ENCODE measurements around the gene ADGRD2.

Gene ADGRD2

DNA sequence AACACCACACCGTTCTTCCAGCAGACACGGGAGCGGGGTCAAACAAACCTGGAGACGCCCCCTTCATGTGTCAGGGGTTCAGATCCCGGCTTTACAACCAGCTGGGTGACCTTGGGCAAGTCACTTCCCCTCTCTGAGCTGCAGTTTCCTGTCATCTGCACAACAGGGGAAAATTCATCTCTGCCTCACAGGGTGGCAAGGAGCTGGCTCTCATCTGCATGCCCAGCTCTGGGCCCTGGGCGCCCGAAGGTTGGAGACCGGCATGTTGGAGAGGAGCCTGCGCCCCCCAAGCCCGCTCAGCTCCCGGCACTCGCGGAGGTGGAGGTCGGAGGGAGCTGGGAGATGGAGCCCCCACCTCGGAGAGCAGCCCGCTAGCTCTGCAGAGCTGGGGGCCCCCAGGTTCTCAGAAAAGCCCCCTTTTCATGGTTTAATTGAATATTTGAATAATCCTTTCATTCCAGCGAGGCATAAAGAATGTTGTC lies 36.6 kb downstream of the ADGRD2 start:
- CTCF ChIA-PET, result no interaction called here
- POLR2A ChIA-PET, result no interaction called here
- TF ChIP-seq FOXM1 (IDR thresholded peaks at IDR 0.05; ENCODE audit: borderline replicate concordance), result no peak
- TF ChIP-seq NFRKB (IDR thresholded peaks at IDR 0.05), result no peak
- TF ChIP-seq, protein P1, sequence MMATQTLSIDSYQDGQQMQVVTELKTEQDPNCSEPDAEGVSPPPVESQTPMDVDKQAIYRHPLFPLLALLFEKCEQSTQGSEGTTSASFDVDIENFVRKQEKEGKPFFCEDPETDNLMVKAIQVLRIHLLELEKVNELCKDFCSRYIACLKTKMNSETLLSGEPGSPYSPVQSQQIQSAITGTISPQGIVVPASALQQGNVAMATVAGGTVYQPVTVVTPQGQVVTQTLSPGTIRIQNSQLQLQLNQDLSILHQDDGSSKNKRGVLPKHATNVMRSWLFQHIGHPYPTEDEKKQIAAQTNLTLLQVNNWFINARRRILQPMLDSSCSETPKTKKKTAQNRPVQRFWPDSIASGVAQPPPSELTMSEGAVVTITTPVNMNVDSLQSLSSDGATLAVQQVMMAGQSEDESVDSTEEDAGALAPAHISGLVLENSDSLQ (IDR thresholded peaks at IDR 0.05), result no peak
- no peak for TF ChIP-seq L3MBTL2 (conservative IDR thresholded peaks at IDR 0.05)
- no peak for TF ChIP-seq HDGF (IDR thresholded peaks at IDR 0.05; ENCODE audit: borderline replicate concordance)
- no peak for TF ChIP-seq LEF1 (IDR thresholded peaks at IDR 0.05; ENCODE audit: borderline replicate concordance)
- TF ChIP-seq SUZ12 (IDR thresholded peaks at IDR 0.05), result no peak
- no peak for TF ChIP-seq TARDBP (IDR thresholded peaks at IDR 0.05)
- no peak for TF ChIP-seq BHLHE40 (IDR thresholded peaks at IDR 0.05; ENCODE audit: borderline replicate concordance)
- no peak for TF ChIP-seq FOXA1 (IDR thresholded peaks at IDR 0.05)
- TF ChIP-seq ZNF384 (IDR thresholded peaks at IDR 0.05), result no peak
- TF ChIP-seq ARNT (IDR thresholded peaks at IDR 0.05), result no peak
- no peak for TF ChIP-seq CTBP1 (IDR thresholded peaks at IDR 0.05; ENCODE audit: borderline replicate concordance)
- TF ChIP-seq ELF4 (IDR thresholded peaks at IDR 0.05), result no peak
- TF ChIP-seq SP1 (IDR thresholded peaks at IDR 0.05), result no peak
- TF ChIP-seq FOXK2 (IDR thresholded peaks at IDR 0.05), result no peak
- no peak for DNase-seq (ENCODE audit: extremely low spot score)

DNA sequence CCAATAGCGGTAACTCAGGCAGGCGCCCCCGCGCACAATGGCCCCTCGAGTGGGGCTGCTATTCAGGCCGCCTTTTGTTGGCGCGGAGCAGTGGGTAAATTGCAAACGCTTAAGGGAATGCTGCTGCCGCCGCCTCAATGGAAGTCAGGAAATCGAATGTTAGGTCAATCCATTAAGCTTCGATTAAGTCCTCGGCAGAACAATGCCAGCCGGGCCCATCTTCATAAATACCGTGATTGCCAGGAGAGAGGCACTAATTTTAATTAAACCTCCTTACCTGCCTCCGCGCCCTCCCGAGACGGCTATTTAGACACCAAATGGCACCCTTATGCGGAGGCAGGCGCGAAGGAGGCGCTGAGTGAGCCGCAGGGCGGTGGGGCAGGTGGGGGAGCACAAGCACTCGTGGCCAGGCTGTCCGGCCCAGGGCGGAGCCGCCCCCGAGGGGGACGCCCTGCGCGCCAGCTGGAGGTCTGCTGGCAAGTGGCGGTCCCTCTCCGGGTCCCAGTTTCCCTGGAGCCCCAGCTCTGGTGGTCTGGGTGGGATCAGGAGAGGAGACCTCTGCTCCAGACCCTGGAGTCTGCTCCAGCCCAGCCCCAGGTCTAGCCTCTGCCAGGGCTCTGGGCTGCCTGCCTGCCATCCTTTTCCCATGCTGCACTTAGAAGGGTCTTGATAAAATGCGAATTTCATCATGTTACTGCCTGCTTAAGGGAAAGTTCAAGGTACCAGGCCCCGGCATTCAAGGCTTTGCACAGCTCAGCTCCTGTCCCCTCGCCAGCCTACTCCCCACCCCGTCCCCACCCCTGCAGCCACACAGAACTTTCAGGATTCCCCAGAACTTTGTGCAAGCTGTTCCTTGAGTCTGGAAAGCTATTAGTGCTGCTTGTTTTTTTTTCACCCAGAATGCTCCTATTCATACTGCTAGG lies 37.3 kb downstream of the ADGRD2 start:
- POLR2A ChIA-PET, result no interaction called here
- TF ChIP-seq SP1 (IDR thresholded peaks at IDR 0.05), result no peak
- no peak for TF ChIP-seq FOXM1 (IDR thresholded peaks at IDR 0.05; ENCODE audit: borderline replicate concordance)
- TF ChIP-seq, protein P1 (IDR thresholded peaks at IDR 0.05), result no peak
- no peak for TF ChIP-seq FOXK2 (IDR thresholded peaks at IDR 0.05)
- no peak for TF ChIP-seq ELF4 (IDR thresholded peaks at IDR 0.05)
- no peak for TF ChIP-seq FOXA1 (IDR thresholded peaks at IDR 0.05)
- no peak for TF ChIP-seq CTBP1 (IDR thresholded peaks at IDR 0.05; ENCODE audit: borderline replicate concordance)
- TF ChIP-seq ZNF384 (IDR thresholded peaks at IDR 0.05), result no peak
- TF ChIP-seq ARNT (IDR thresholded peaks at IDR 0.05), result no peak
- no peak for TF ChIP-seq L3MBTL2 (conservative IDR thresholded peaks at IDR 0.05)
- no peak for TF ChIP-seq HDGF (IDR thresholded peaks at IDR 0.05; ENCODE audit: borderline replicate concordance)
- TF ChIP-seq TARDBP (IDR thresholded peaks at IDR 0.05), result no peak
- no peak for DNase-seq (ENCODE audit: extremely low spot score)
- CTCF ChIA-PET, result no interaction called here

DNA sequence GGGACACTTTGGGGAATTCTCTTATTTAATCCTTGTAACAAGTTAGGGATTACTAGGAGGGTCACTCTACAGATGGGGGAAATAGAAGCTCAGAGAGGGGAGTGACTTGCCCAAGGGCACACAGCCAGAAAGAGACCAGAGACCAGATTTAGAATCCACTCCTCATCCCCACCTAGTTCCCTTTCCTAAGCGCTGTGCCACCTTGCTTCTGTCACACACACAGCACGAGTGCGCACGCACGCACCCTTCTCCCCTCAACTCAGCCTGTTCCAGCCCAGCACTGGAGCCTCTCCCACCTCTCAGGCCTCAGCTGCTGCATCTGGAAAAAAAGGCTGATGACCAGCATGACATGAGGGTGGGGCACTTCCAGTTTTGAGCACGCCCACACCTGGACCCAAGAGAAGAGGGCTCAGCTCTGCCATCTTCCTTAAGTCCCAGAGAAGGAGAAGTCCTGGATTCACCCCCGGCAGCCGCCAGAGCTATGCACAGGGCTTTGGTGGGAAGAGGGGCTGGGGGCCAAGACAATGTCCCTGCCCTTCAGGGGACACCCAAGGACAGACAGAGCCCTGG lies 38.5 kb downstream of the ADGRD2 start:
- no peak for DNase-seq (ENCODE audit: extremely low spot score)
- TF ChIP-seq HDGF (IDR thresholded peaks at IDR 0.05; ENCODE audit: borderline replicate concordance), result no peak
- TF ChIP-seq SUZ12 (IDR thresholded peaks at IDR 0.05), result no peak
- TF ChIP-seq, protein P1 (IDR thresholded peaks at IDR 0.05), result no peak
- no peak for TF ChIP-seq L3MBTL2 (conservative IDR thresholded peaks at IDR 0.05)
- no peak for TF ChIP-seq CTBP1 (IDR thresholded peaks at IDR 0.05; ENCODE audit: borderline replicate concordance)
- no peak for TF ChIP-seq LEF1 (IDR thresholded peaks at IDR 0.05; ENCODE audit: borderline replicate concordance)
- CTCF ChIA-PET, result no interaction called here
- POLR2A ChIA-PET, result no interaction called here

DNA sequence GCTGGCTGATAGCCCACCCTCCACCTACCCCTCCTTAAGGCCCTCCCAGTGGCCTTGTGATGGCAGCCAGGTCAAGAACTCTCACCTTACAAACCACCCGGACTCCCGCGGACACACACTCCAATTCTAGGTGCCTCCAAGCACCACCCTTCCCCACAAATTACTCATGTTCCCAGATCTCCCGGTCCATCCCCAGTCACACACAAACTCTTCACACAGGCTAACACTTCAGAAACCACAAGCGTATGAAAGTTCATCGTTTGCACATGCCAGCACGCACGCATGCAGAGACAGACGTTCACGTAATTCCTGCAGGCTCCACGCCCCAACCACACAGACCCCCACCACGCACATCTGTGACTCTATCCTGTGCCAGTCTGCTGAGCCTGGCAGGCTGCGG lies 39.0 kb downstream of the ADGRD2 start:
- CTCF ChIA-PET, result no interaction called here
- TF ChIP-seq FOXK2 (IDR thresholded peaks at IDR 0.05) (no peak), CTBP1 (IDR thresholded peaks at IDR 0.05; ENCODE audit: borderline replicate concordance) (no peak), TARDBP (IDR thresholded peaks at IDR 0.05) (no peak), FOXA1 (IDR thresholded peaks at IDR 0.05) (no peak), SP1 (IDR thresholded peaks at IDR 0.05) (no peak), ZNF384 (IDR thresholded peaks at IDR 0.05) (no peak)
- POLR2A ChIA-PET, result no interaction called here
- no peak for DNase-seq (ENCODE audit: extremely low spot score)

DNA sequence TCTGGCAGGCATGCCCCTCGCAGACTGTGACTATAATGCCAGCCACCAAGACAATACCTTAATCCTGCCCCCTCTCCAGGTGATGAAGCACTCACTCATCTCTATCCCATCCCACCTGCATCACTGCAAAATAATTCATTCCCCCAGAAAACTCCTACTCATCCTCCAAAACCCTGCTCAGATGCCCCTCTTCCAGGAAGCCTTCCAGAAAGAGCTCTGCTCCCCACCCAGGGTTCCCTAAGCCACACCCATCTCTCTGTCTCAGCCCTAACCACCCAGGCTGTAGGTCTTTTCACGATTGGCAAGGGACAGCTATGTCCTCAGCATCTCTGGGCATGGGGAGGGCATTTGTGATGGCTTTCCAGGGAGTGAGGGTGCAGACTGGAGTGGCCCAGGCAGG lies 39.8 kb downstream of the ADGRD2 start:
- TF ChIP-seq, protein P1 (IDR thresholded peaks at IDR 0.05), result no peak
- TF ChIP-seq TARDBP (IDR thresholded peaks at IDR 0.05) (no peak), NFRKB (IDR thresholded peaks at IDR 0.05) (no peak), FOXK2 (IDR thresholded peaks at IDR 0.05) (no peak), ZNF384 (IDR thresholded peaks at IDR 0.05) (no peak), HDGF (IDR thresholded peaks at IDR 0.05; ENCODE audit: borderline replicate concordance) (no peak), L3MBTL2 (conservative IDR thresholded peaks at IDR 0.05) (no peak), ARNT (IDR thresholded peaks at IDR 0.05) (no peak), FOXA1 (IDR thresholded peaks at IDR 0.05) (no peak), ELF4 (IDR thresholded peaks at IDR 0.05) (no peak), SUZ12 (IDR thresholded peaks at IDR 0.05) (no peak), SP1 (IDR thresholded peaks at IDR 0.05) (no peak), LEF1 (IDR thresholded peaks at IDR 0.05; ENCODE audit: borderline replicate concordance) (no peak), CTBP1 (IDR thresholded peaks at IDR 0.05; ENCODE audit: borderline replicate concordance) (no peak), FOXM1 (IDR thresholded peaks at IDR 0.05; ENCODE audit: borderline replicate concordance) (no peak), BHLHE40 (IDR thresholded peaks at IDR 0.05; ENCODE audit: borderline replicate concordance) (no peak)
- ChIA-PET POLR2A (no interaction called here), CTCF (no interaction called here)

More for the DNA sequence above, 39.8 kb downstream of the ADGRD2 start:
- no peak for DNase-seq (ENCODE audit: extremely low spot score)
